ENCODE measurements around the gene ZNF343.

Gene ZNF343

DNA sequence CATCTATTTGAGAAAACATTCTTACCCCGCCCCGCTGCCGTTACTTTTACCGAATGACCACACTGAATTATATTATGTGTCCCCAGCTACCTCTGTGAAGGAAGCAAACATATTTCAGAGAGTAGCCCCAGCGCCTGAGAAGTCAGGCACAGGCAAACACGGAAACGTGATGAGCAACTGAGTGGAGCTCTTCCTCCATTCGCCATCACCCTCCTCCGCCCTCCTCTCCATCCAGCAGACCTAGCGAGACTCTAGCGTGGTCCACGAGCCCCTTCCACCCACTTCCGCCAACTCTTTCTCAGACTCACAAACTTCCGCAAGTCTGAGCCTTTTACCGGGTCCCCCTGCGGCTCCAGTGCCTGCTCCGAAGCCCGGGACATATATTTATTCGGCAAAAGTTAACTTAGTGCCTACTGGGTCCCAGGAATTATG is 38.7 kb downstream of the ZNF343 start:
- DNase-seq, result peak; percentile 31

- DNase-seq, result no peak
Observed at GRCh38 chr20:2468581-2469407, 39.9 kb downstream of the ZNF343 start.

DNA sequence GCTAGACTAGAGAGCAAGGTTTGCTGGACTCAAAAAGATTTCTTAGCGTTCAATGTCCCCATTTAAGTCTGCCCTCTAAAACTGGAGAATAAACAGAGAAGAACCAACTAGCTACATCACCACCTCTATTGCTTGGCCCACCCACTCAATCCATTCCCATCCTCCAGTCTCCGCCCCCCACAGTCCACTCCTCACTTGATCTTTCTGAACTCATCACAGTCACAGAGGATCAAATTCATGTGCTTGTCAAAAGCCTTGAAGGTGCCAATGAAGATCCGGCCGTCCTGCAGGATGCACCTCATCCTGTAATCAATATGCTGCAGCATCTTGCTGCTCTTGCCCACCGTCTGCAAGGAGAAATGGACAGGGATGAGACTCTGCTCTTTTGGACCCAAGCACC is 41.3 kb downstream of the ZNF343 start:
- DNase-seq, result no peak

DNA sequence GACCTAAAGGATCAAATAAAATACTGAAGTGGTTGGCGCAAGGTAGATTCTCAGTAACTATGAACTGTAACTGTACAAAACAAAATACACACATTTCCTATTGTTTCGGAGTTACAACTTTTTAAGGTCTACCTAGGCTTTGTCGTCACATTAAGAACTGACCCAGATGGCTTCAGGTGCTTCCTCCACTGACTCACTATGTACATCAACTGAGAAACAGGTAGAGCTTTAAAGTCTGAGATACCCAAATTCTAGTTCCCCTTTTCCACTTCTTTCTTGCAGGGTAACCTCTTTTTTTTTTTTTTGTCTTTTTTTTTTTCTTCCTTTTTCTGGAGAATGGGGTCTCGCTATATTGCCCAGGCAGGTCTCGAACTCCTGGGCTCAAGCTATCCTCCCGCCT is 43.6 kb downstream of the ZNF343 start:
- no peak for DNase-seq

DNA sequence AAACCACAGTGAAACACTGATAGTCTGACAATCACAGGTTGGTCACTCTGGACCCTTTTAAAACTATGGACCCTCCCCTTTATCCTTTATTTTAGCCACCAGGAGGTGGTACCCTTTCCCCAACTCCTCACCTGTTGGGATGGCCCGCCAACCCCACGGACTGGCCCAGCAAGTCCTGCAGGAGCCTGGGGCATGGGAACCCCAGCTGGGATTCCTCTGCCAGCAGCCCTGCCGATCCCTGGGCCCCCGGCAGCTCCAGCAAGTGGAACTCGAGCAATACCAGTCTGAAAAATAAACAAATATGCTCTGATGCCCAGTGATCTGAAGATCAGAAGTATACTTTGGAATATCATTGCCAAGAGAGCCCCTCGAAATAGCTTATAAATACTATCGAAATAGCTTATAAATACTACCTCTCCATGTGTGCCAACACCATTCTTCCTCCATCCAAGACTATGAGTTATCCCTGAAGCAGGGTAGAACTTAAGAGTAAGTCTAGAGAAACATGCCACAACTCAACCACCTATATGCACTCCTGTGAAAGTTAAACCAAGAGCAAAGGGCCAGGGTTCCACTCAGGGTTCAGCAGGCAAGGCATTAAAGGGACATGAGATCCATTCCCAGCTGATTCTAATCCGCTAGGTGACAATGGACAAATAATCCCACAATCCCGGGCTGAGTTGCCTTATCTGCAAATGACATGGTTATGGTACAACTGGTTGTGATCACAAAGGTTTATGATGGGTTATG is 44.9 kb downstream of the ZNF343 start:
- DNase-seq, result no peak

GRCh38 chr20:2462484-2462883 is 46.2 kb downstream of the ZNF343 start:
- DNase-seq, result no peak

DNA sequence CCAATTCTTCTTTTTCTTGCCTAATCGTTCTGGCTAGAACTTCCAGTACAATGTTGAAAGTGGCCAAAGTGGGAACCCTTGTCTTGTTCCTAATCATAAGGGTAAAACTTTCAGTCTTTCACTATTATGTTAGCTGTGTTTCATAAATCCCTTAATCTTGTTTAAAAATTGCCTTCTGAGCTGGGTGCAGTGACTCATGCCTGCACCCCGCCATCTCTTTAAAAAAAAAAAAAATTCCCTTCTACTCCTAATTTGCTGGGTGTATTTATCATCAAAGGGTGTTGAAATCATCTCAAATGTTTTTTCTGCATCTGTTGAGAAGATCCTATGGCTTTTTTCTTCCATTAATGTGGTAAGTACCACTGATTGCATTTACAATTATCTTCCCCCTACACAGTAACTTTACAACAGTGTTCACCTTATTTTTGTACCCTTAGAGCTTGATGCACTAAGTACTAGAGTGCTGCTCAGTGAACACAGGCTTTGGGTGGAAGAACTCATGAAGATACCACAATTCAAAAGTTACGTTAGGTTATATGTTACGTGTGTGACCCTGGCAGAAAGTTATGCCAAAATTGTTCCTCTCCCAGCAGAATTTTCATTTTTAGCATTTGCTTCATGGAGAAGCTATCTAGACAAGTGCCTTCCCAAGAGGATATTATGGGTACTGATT is 47.8 kb downstream of the ZNF343 start:
- no peak for DNase-seq

DNA sequence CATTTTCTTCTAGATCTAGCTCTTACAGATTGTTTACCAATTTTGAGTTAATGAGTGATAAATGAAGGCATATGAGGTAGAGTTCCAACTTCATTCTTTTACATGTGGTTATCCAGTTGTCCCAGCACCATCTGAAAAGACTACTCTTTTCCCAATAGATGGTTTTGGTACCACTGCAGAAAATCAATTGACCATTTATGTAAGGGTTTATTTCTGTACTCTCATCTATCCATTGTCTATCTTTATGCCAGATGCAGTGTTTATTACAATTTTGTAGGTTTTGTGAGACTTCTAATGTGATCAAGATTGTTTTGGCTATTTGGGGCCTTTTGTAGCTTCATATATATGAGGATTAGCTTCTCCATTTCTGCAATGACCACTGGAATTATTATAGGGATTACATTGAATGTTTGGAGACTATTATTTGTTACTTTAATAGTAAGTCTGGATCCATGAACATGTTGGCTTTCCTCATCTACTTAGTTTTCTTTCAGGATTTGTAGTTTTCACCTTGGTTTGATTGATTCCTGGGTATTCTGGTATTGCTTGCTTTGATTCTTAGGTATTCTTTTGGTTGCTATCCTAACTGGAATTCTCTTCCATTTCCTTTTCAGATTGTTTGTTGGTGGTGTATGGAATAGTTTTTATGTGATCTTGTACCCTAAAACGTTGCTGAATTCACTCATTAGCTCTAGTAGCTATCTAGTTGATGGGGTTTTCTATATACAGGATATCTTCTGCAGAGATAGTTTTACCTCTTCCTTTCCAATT is 48.5 kb downstream of the ZNF343 start:
- no peak for DNase-seq

DNA sequence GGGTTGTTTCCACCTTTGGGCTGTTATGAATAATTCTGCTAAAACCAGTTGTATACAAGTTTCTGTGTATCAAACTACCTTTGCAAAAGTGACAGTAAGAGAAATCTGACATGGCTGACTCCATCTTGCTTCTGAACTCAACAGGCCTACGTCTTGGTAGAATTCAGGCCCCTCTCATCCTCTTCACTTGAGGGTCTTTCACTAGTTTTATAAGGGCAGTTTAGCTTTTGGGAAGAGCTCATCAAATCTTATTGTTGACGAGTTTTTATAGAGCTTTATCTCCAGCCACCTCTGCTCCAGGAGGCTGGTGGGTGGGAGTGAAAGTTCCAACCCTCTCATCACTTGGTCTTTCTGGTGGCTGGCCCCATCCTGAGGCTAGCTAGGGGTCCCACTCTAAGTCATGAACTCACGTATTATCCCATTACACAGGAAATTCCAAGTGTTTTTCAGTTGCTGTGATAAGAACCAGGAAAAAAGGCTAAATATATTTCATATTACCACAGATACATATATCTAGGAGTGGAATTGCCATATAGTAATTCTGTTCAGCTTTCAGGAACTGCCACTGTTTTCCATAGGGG is 49.7 kb downstream of the ZNF343 start:
- no peak for DNase-seq

DNA sequence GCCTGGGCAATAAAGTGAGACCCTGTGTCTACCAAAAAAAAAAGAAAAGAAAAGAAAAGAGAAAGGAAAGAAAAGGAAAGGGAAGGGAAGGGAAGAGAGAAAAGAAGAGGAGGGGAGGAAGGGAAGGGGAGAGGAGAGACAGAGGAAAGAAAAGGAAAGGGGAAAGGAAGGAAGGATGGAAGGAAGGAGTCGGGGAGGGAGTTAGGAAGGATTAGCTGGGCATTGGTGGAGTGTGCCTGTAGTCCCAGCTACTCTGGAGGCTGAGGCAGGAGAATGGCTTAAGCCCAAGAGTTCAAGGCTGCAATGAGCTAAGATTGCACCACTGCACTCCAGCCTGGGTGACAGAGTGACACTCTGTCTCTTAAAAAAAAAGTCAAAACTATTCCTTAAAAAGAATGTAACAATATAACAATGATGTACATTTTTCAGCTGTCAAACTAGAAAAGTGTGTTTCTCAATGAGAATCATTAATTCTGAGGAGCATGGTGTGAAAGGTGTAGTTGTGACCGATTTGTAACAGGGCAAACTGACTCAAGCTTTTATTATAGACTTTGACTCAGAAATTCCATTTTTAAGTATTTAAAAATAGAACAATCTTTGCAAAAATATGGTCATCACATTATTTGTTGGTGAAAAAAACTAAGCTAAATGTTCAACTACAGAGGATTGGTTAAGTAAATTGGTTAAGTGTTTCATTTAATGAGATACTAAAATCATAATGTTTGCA is 52.8 kb downstream of the ZNF343 start:
- DNase-seq, result no peak

DNA sequence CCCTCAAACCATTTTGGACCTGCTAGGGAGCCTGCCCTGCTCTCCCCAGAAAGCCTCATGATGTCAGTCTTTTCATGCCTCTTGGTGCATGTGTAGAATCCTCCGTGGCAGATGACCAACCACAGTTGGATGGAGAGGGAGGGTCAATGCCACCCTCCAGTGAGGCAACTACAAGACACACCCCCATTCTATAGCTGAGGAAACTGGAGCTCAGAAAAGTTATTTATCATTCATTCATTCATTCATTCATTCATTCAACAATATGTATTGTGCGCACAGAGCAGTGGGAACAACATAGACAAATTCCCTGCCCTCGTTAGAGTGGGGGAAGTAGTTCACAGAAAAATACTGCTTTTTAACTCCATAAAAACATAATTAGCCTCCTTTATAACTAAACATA is 54.9 kb downstream of the ZNF343 start:
- DNase-seq, result no peak

DNA sequence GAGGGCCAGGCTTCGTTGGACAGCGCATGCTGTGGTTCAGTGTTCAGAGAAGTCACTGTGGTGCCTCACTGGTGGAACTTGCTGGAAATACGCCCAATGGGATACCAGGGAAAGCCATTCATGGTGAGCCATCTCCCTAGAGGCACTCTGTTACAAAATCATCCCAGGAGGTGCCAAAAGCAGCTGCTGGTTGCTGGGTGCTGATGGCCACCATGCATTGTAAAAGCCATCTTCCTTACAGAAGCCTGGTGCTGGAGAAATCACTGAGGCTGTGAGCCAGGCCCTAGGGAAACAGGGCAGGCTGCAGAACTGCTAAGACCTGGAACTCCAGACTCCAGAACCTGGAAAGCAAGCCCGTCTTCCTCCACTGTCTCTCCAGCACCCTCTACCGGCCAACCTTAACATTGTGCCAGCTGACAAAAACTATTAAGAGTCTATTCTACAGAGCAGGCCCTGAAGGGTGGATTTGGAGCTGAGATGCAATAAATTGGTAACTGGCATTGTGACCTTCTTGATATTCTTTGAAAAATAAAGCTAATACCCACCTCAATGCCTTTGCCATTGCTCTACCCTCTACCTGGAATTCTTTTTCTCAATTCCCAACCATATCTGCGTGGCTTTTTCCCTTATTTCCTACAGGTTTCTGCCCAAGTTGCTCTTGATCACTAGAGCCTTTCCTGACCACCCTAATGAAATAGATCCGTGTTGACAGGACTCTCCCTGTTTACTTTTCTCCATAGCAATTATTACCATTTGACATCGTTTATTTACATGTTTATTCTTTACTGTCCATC is 56.6 kb downstream of the ZNF343 start:
- peak; percentile 47 for DNase-seq

- no peak for DNase-seq
Observed at GRCh38 chr20:2451422-2451821, 57.3 kb downstream of the ZNF343 start.

DNA sequence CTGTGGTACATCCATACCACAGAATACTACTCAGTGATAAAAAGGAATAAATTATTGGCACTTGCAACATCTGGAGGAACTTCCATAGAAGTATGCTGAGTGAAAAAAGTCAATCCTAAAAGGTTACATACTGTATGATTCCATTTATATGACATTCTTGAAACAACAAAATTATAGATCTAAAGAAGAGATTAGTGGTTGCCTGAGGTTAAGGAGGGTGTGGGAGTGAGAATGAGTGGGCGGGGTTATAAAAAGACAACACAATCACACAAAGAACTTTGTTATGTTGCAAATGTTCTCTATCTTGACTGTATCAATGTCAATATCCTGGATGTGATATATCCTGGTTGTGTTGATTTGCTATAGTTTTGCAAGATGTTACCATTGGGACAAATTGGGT is 59.3 kb downstream of the ZNF343 start:
- no peak for DNase-seq

GRCh38 chr20:2446845-2447244 is 61.9 kb downstream of the ZNF343 start:
- no peak for DNase-seq

All from NCI-H1694 treated with DMSO at 0.1 percent for 48 hours (cell line).